Measurements from ENCODE around the gene ZNF536.
"Not testable (repeated sequence)": the region's sequence is repeated elsewhere in the genome, so short reads cannot be mapped to it uniquely, and the experiment has no call there.

Gene ZNF536

DNA sequence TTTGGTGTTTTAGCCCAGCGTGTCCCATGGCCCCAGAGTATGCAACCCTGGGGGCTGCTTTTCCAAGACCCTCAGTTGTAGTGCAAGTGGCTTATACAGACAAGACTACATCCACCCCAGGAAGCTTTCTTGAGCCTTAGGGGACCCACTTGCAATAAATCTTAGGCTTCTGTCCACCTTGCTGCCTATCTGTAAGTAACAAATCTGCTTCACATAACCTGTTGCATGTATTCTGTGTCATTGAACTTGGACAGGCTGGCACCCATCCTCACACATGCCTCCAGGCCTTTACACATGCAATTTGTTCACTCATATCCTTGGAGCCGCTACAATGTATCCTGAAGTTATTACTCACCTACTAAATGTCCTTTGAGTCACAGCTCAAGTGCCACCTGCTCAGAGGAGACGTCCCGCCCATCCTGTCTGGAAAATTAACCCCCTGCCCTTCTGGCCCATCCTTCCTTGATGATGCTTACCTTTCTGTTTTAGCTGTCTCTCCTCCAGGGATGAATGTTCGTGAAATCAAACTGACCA is 101.2 kb downstream of the ZNF536 start:
- no peaks in the 10 kb centered on the region for H3K36me3 ChIP-seq (ENCODE audit: control insufficient read depth, insufficient read depth, low read length)
- no peak overlapping the region for H3K4me3 ChIP-seq (ENCODE audit: low read depth, low read length)
- H3K27me3 ChIP-seq (ENCODE audit: control insufficient read depth, insufficient read depth, low read length) = no peaks in the 10 kb centered on the region
- no peak overlapping the region for H3K27ac ChIP-seq (ENCODE audit: low read depth, low read length)
- H3K4me1 ChIP-seq (ENCODE audit: control insufficient read depth, insufficient read depth, low read length) = no peaks in the 10 kb centered on the region
- no peaks in the 10 kb centered on the region for H3K9me3 ChIP-seq (ENCODE audit: control insufficient read depth, insufficient read depth, low read depth, low read length)
- no peak overlapping the region for H3K9ac ChIP-seq (ENCODE audit: low read length)

DNA sequence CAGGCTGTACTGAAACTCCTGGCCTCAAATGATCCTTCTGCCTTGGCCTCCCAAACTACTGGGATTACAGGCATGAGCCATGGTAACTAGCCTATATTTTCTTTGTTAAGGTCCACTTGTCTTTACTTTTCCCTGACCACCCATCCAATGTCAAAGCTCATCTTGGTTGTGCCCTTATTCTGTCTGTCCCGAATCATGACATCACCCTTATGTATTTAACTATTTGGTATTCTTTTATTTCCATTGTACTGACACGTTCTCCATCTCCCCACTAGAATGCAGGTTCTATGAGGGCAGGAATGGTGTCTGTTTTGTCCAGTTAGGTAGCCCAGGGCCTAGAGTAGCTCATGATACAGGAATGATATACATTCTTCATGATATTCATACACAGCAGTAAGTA is 104.8 kb downstream of the ZNF536 start:
- H3K4me3 ChIP-seq (ENCODE audit: low read depth, low read length) = no peak overlapping the region
- H3K27ac ChIP-seq (ENCODE audit: low read depth, low read length) = no peak overlapping the region
- no peaks in the 10 kb centered on the region for H3K4me1 ChIP-seq (ENCODE audit: control insufficient read depth, insufficient read depth, low read length)
- H3K9me3 ChIP-seq (ENCODE audit: control insufficient read depth, insufficient read depth, low read depth, low read length) = no peaks in the 10 kb centered on the region
- H3K9ac ChIP-seq (ENCODE audit: low read length) = no peak overlapping the region
- no peaks in the 10 kb centered on the region for H3K36me3 ChIP-seq (ENCODE audit: control insufficient read depth, insufficient read depth, low read length)
- no peaks in the 10 kb centered on the region for H3K27me3 ChIP-seq (ENCODE audit: control insufficient read depth, insufficient read depth, low read length)

DNA sequence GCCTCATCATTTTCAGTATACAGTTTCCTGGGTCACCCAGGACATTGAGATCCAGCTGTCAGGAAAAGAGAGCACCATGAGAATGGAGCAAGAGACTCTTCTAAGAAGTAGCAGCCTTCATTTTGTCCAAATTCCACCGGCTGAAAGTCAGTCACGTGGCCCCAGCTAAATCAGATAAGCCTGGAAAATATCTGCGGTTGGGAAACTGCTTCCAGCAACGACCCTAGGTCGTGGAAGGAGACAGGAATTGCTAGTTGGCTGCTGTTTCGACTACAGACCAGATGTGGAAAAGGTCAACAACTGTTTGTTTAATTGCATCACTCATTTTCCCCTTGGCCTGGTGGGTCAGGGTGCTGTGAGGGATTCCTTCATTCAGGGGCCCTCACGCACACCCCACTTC is 107.0 kb downstream of the ZNF536 start:
- H3K9ac ChIP-seq (ENCODE audit: low read length) = no peak overlapping the region
- no peak overlapping the region for H3K4me3 ChIP-seq (ENCODE audit: low read depth, low read length)
- no peaks in the 10 kb centered on the region for H3K36me3 ChIP-seq (ENCODE audit: control insufficient read depth, insufficient read depth, low read length)
- H3K4me1 ChIP-seq (ENCODE audit: control insufficient read depth, insufficient read depth, low read length) = no peaks in the 10 kb centered on the region
- no peaks in the 10 kb centered on the region for H3K9me3 ChIP-seq (ENCODE audit: control insufficient read depth, insufficient read depth, low read depth, low read length)
- H3K27me3 ChIP-seq (ENCODE audit: control insufficient read depth, insufficient read depth, low read length) = no peaks in the 10 kb centered on the region
- no peak overlapping the region for H3K27ac ChIP-seq (ENCODE audit: low read depth, low read length)

- Histone ChIP-seq H3K4me3 (ENCODE audit: low read depth, low read length) (no peak overlapping the region), H3K9ac (ENCODE audit: low read length) (no peak overlapping the region), H3K27me3 (ENCODE audit: control insufficient read depth, insufficient read depth, low read length) (no peaks in the 10 kb centered on the region), H3K36me3 (ENCODE audit: control insufficient read depth, insufficient read depth, low read length) (no peaks in the 10 kb centered on the region), H3K9me3 (ENCODE audit: control insufficient read depth, insufficient read depth, low read depth, low read length) (no peaks in the 10 kb centered on the region), H3K4me1 (ENCODE audit: control insufficient read depth, insufficient read depth, low read length) (no peaks in the 10 kb centered on the region), H3K27ac (ENCODE audit: low read depth, low read length) (no peak overlapping the region)
Measured at GRCh38 chr19:30480097-30480496, 107.9 kb downstream of the ZNF536 start.

GRCh38 chr19:30481063-30481462 is 108.9 kb downstream of the ZNF536 start:
- no peaks in the 10 kb centered on the region for H3K9me3 ChIP-seq (ENCODE audit: control insufficient read depth, insufficient read depth, low read depth, low read length)
- no peak overlapping the region for H3K9ac ChIP-seq (ENCODE audit: low read length)
- H3K27ac ChIP-seq (ENCODE audit: low read depth, low read length) = no peak overlapping the region
- H3K4me3 ChIP-seq (ENCODE audit: low read depth, low read length) = no peak overlapping the region
- H3K36me3 ChIP-seq (ENCODE audit: control insufficient read depth, insufficient read depth, low read length) = no peaks in the 10 kb centered on the region
- no peaks in the 10 kb centered on the region for H3K4me1 ChIP-seq (ENCODE audit: control insufficient read depth, insufficient read depth, low read length)
- no peaks in the 10 kb centered on the region for H3K27me3 ChIP-seq (ENCODE audit: control insufficient read depth, insufficient read depth, low read length)

DNA sequence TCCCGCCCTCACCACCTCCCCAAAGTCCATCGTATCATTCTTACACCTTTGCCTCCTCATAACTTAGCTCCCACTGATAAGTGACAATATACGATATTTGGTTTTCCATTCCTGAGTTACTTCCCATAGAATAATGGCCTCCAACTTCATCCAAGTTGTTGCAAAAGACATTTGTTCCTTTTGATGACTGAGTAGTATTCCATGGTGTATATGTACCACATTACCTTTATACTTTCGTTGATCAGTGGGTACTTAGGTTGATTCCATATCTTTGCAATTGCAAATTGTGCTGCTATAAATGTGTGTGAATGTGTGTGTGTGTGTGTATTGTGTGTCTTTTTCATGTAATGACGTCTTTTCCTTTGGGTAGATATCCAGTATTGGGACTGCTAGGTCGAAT is 109.6 kb downstream of the ZNF536 start:
- no peak overlapping the region for H3K4me3 ChIP-seq (ENCODE audit: low read depth, low read length)
- H3K36me3 ChIP-seq (ENCODE audit: control insufficient read depth, insufficient read depth, low read length) = no peaks in the 10 kb centered on the region

DNA sequence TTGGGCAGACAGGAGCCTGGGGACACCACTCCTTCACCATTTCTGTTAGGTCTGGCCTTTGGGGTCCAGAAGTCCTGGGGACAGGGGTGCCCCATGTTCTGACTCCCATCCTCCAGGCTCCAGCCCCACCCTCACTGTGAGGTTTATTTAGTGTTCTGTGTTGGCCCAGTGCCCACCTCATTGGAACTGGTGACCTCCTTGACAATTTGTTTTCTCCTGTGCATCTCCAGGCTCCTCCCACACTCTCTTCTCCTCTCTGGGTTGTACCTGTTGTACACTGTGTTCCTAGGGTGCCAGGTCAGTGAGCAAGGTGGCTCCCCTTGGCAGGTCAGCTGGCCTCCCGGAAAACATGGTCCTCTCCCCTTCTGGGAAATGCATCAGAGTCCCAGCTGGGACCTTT is 110.8 kb downstream of the ZNF536 start:
- Histone ChIP-seq H3K4me1 (ENCODE audit: control insufficient read depth, insufficient read depth, low read length) (no peaks in the 10 kb centered on the region), H3K9me3 (ENCODE audit: control insufficient read depth, insufficient read depth, low read depth, low read length) (no peaks in the 10 kb centered on the region), H3K9ac (ENCODE audit: low read length) (no peak overlapping the region), H3K36me3 (ENCODE audit: control insufficient read depth, insufficient read depth, low read length) (no peaks in the 10 kb centered on the region), H3K4me3 (ENCODE audit: low read depth, low read length) (no peak overlapping the region), H3K27me3 (ENCODE audit: control insufficient read depth, insufficient read depth, low read length) (no peaks in the 10 kb centered on the region), H3K27ac (ENCODE audit: low read depth, low read length) (no peak overlapping the region)

More for the DNA sequence above, 109.6 kb downstream of the ZNF536 start:
- Histone ChIP-seq H3K27ac (ENCODE audit: low read depth, low read length) (no peak overlapping the region), H3K4me1 (ENCODE audit: control insufficient read depth, insufficient read depth, low read length) (no peaks in the 10 kb centered on the region), H3K9me3 (ENCODE audit: control insufficient read depth, insufficient read depth, low read depth, low read length) (no peaks in the 10 kb centered on the region), H3K27me3 (ENCODE audit: control insufficient read depth, insufficient read depth, low read length) (no peaks in the 10 kb centered on the region), H3K9ac (ENCODE audit: low read length) (no peak overlapping the region)

DNA sequence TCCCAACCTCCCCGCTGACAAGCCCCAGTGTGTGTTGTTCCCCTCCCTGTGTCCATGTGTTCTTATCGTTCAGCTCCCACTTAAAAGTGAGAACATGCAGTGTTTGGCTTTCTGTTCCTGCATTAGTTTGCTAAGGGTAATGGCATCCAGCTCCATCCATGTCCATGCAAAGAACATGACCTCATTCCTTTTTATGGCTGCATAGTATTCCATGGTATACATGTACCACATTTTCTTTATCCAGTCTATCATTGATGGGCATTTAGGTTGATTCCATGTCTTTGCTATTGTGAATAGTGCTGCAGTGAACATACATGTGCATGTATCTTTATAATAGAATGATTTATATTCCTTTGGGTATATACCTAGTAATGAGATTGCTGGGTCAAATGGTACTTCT is 114.1 kb downstream of the ZNF536 start:
- H3K36me3 ChIP-seq (ENCODE audit: control insufficient read depth, insufficient read depth, low read length); H3K4me1 ChIP-seq (ENCODE audit: control insufficient read depth, insufficient read depth, low read length); H3K27me3 ChIP-seq (ENCODE audit: control insufficient read depth, insufficient read depth, low read length); H3K4me3 ChIP-seq (ENCODE audit: low read depth, low read length); H3K27ac ChIP-seq (ENCODE audit: low read depth, low read length); H3K9ac ChIP-seq (ENCODE audit: low read length); H3K9me3 ChIP-seq (ENCODE audit: control insufficient read depth, insufficient read depth, low read depth, low read length): not testable (repeated sequence)

DNA sequence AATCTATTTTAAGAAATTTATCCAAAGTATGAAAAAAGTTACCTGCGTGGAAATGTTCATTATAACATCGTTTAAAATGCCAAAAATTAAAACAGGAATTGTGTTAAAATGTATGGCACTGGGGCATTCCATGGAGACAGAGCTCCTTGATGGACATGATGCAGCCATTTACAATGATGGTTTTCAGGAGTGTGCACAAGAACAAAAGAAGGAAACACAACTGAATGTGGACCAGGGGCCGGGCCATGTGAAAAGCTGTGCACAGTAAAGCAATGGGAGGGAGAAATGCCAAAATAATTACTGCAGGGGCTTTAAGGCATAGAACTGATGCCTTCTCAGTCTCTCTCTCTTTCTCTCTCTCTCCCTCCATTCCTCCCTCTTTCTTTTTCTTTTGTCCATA is 115.0 kb downstream of the ZNF536 start:
- Histone ChIP-seq H3K36me3 (ENCODE audit: control insufficient read depth, insufficient read depth, low read length) (no peaks in the 10 kb centered on the region), H3K27me3 (ENCODE audit: control insufficient read depth, insufficient read depth, low read length) (no peaks in the 10 kb centered on the region), H3K9me3 (ENCODE audit: control insufficient read depth, insufficient read depth, low read depth, low read length) (no peaks in the 10 kb centered on the region), H3K4me1 (ENCODE audit: control insufficient read depth, insufficient read depth, low read length) (peaks cover 14% of the 10 kb centered on the region), H3K27ac (ENCODE audit: low read depth, low read length) (no peak overlapping the region), H3K9ac (ENCODE audit: low read length) (no peak overlapping the region), H3K4me3 (ENCODE audit: low read depth, low read length) (no peak overlapping the region)

DNA sequence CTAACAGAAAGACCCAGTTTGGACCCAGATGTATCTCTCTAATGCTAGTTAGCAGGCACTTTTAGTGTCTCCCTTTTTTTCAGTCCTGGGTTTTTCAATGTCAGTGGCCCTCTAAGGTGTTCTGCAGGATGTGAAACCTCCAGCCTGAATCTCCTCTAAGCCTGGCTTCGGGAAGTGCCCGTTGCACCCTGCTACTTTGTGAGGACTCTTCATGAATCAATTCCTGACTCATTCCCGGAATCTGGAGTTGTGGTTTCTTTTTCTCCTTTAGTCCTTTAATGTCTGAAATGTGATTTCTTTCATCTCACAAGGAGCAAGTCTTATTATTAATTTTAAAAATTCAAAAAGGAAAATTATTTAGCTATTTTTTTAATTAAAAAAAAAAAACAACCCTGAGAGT is 116.0 kb downstream of the ZNF536 start:
- Histone ChIP-seq H3K27ac (ENCODE audit: low read depth, low read length) (no peak overlapping the region), H3K9ac (ENCODE audit: low read length) (no peak overlapping the region), H3K4me3 (ENCODE audit: low read depth, low read length) (no peak overlapping the region), H3K36me3 (ENCODE audit: control insufficient read depth, insufficient read depth, low read length) (no peaks in the 10 kb centered on the region), H3K9me3 (ENCODE audit: control insufficient read depth, insufficient read depth, low read depth, low read length) (no peaks in the 10 kb centered on the region), H3K4me1 (ENCODE audit: control insufficient read depth, insufficient read depth, low read length) (peaks cover 16% of the 10 kb centered on the region), H3K27me3 (ENCODE audit: control insufficient read depth, insufficient read depth, low read length) (no peaks in the 10 kb centered on the region)

DNA sequence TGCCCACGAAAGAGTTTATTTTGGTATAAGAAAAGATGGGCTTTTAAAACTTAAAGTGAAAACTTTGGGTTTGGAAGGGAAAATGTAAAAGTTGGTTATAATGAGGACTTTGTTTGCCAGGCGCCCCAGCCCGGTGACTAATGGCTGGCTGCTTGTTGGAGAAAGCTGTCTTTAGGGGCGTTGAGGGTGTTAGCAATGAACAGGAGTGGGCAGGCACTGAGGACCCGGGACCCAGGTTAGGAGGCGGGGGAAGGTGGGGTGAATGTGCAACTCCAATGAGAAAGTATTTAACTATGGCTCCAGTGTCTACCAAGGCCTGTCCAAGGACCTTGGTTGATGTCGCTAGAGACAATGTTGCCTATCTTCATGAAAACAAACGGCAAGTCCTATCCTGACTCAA is 118.6 kb downstream of the ZNF536 start:
- Histone ChIP-seq H3K4me3 (ENCODE audit: low read depth, low read length) (no peak overlapping the region), H3K27me3 (ENCODE audit: control insufficient read depth, insufficient read depth, low read length) (no peaks in the 10 kb centered on the region), H3K4me1 (ENCODE audit: control insufficient read depth, insufficient read depth, low read length) (peaks cover 25% of the 10 kb centered on the region), H3K9me3 (ENCODE audit: control insufficient read depth, insufficient read depth, low read depth, low read length) (no peaks in the 10 kb centered on the region), H3K9ac (ENCODE audit: low read length) (no peak overlapping the region), H3K27ac (ENCODE audit: low read depth, low read length) (no peak overlapping the region), H3K36me3 (ENCODE audit: control insufficient read depth, insufficient read depth, low read length) (no peaks in the 10 kb centered on the region)
